22Rv1 (cell line): ENCODE measurements around the gene NRXN2.

Experiments
- CTCF ChIP-seq: fragments of 450-650 bp; IDR thresholded peaks from 2 replicates; pipeline ENCODE4 v1.5.1; 2017; ENCODE audit warnings: mild to moderate bottlenecking
- ZFX ChIP-seq: fragments of 450-650 bp; IDR thresholded peaks from 2 replicates; pipeline ENCODE4 v1.6.1; 2017; ENCODE audit warnings: antibody characterized with exemption, borderline replicate concordance

GRCh38 chr11:64723117-64723906 is at the start of gene NRXN2:
- TF ChIP-seq CTCF (peak; percentile 99), ZFX (no peak)
